Measurements from ENCODE around the gene SLC35F6. TPM values are rescaled to one million over a fixed set of nuclear protein-coding genes. Genes with fewer than 3 reads are reported as not detected.
"Not testable (repeated sequence)": the region's sequence is repeated elsewhere in the genome, so short reads cannot be mapped to it uniquely, and the experiment has no call there.

The SLC35F6 gene
- total and polyA plus RNA-seq, 7 donors: 14.8 to 40.2 (median 25.1) TPM

GRCh38 chr2:26758790-26759321, 5.2 kb upstream of the SLC35F6 start:
- intact Hi-C loops (cut with DNase I): no loop called here
- no peaks in the 10 kb centered on the region for H3K27me3 ChIP-seq (ENCODE audit: insufficient read depth in 3 of 3, low read length in 2 of 3)
- no peaks in the 10 kb centered on the region for H3K36me3 ChIP-seq (ENCODE audit: insufficient read depth in 1 of 2, low read depth in 1 of 2)
- H3K4me1 ChIP-seq: peaks cover 23% of the 10 kb centered on the region
- DNase-seq: no peak
- no peak overlapping the region for H3K4me3 ChIP-seq
- H3K9me3 ChIP-seq: no peaks in the 10 kb centered on the region
- ATAC-seq: no peak
- peak overlapping the region; percentile 65 for H3K27ac ChIP-seq
- WGBS, 3 donors: 61 to 67% (median 66%) methylated on average over 7 of the region's 7 CpGs
- TF ChIP-seq CTCF (IDR thresholded peaks at IDR 0.05): no peak

- Histone ChIP-seq H3K36me3 (ENCODE audit: insufficient read depth in 1 of 2, low read depth in 1 of 2) (no peaks in the 10 kb centered on the region), H3K27me3 (ENCODE audit: insufficient read depth in 3 of 3, low read length in 2 of 3) (no peaks in the 10 kb centered on the region), H3K9me3 (no peaks in the 10 kb centered on the region), H3K27ac (no peak overlapping the region), H3K4me3 (no peak overlapping the region), H3K4me1 (peaks cover 24% of the 10 kb centered on the region)
- TF ChIP-seq CTCF (IDR thresholded peaks at IDR 0.05): no peak
- intact Hi-C loops (cut with DNase I): no loop called here
- DNase-seq (no peak), ATAC-seq (no peak)
- WGBS, 3 donors: 86 to 90% (median 89%) methylated on average over 5 of the region's 5 CpGs
These were observed 4.2 kb upstream of the SLC35F6 start for GRCh38 chr2:26759845-26760244.

DNA sequence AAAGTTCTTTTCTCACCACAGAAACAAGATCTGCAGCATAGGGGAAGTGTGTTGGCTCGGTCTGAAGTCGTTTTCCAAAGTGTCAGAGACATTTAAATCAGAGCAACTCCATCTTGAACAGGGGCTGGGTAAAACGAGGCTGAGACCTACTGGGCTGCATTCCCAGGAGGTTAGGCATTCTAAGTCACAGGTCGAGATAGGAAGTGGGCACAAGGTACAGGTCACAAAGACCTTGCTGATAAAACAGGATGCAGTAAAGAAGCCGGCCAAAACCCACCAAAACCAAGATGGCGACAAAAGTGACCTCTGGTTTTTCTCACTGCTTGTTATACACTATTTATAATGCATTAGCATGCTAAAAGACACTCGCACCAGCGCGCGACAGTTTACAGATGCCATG, 3.1 kb upstream of the SLC35F6 start:
- ATAC-seq; H3K27ac ChIP-seq; DNase-seq; intact Hi-C loops (cut with DNase I); H3K36me3 ChIP-seq (ENCODE audit: insufficient read depth in 1 of 2, low read depth in 1 of 2); H3K9me3 ChIP-seq; H3K4me3 ChIP-seq; H3K27me3 ChIP-seq (ENCODE audit: insufficient read depth in 3 of 3, low read length in 2 of 3): not testable (repeated sequence)
- H3K4me1 ChIP-seq: peaks cover 33% of the 10 kb centered on the region
- whole genome bisulfite sequencing, 3 donors: 76 to 78% (median 77%) methylated on average over 10 of the region's 10 CpGs

DNA sequence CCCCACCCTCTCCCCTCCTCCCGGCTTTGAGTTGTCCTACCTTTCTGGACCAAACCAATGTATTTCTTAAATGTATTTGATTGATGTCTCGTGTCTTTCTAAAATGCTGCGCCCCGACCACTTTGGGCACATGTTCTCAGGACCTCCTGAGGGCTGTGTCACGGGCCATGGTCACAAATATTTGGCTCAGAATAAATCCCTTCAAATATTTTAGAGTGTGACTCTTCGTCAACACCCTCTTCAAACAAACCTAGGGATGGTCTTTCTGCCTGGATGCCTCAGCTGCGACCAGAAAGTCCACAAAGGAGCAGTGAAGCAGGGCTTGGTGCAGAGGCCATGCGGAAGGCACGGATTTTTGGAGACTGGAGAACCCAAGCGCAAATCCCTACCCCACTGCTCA, 1.1 kb upstream of the SLC35F6 start:
- H3K9me3 ChIP-seq: no peaks in the 10 kb centered on the region
- no peaks in the 10 kb centered on the region for H3K36me3 ChIP-seq (ENCODE audit: insufficient read depth in 1 of 2, low read depth in 1 of 2)
- H3K4me3 ChIP-seq: no peak overlapping the region
- WGBS, 3 donors: 95 to 97% (median 96%) methylated on average over 10 of the region's 10 CpGs
- H3K27me3 ChIP-seq (ENCODE audit: insufficient read depth in 3 of 3, low read length in 2 of 3): no peaks in the 10 kb centered on the region
- no peak for TF ChIP-seq CTCF (IDR thresholded peaks at IDR 0.05)
- peaks cover 32% of the 10 kb centered on the region for H3K4me1 ChIP-seq
- H3K27ac ChIP-seq: no peak overlapping the region
- intact Hi-C loops (cut with DNase I): no loop called here
- ATAC-seq: no peak
- no peak for DNase-seq

- peak overlapping the region; percentile 85 for H3K4me3 ChIP-seq
- 12 to 34% (median 21%) methylated on average over 3 of the region's 3 CpGs for WGBS, 3 donors
- H3K27ac ChIP-seq: peak overlapping the region; percentile 88
- H3K4me1 ChIP-seq: peaks cover 32% of the 10 kb centered on the region
- no peaks in the 10 kb centered on the region for H3K36me3 ChIP-seq (ENCODE audit: insufficient read depth in 1 of 2, low read depth in 1 of 2)
- no peaks in the 10 kb centered on the region for H3K9me3 ChIP-seq
- H3K27me3 ChIP-seq (ENCODE audit: insufficient read depth in 3 of 3, low read length in 2 of 3): no peaks in the 10 kb centered on the region
- ATAC-seq: no peak
- no peak for TF ChIP-seq CTCF (IDR thresholded peaks at IDR 0.05)
- intact Hi-C loops (cut with DNase I): no loop called here
- no peak for DNase-seq
These were observed 822 bp downstream of the SLC35F6 start for GRCh38 chr2:26764906-26765305.
